ENCODE measurements around the gene HEG1. TPM values are rescaled to one million over a fixed set of nuclear protein-coding genes. Genes with fewer than 3 reads are reported as not detected.

The HEG1 gene
- total RNA-seq, 1 experiment from 2014 or later = 8.6 TPM

DNA sequence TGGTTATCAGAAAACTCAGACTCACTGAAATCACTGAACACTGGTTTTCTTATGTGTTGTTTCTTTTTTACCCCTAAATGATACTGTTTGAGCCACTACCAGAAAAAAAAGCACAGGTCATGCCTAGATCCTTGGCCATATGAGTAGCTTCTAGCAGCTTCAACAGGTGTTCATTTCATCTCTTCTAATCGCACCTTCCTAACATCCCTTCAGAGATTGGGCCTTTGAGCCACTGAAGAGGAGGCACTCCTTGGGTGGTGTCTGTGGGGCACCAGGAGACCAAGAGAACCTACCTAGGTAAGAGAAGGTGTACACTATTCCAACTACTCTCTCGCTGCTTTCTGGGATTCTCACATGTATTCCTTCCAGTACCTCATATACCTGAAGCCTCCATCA, 2.5 kb downstream of the HEG1 start:
- Mint-ChIP-seq H3K9me3 (ENCODE audit: unreplicated experiment) (no peaks in the 10 kb centered on the region), H3K4me1 (ENCODE audit: insufficient read depth, unreplicated experiment) (peaks cover 38% of the 10 kb centered on the region), H3K27me3 (ENCODE audit: insufficient read depth, unreplicated experiment) (no peaks in the 10 kb centered on the region), H3K27ac (ENCODE audit: low read depth, unreplicated experiment) (no peak overlapping the region), H3K36me3 (ENCODE audit: insufficient read depth, unreplicated experiment) (no peaks in the 10 kb centered on the region), H3K4me3 (ENCODE audit: unreplicated experiment) (no peak overlapping the region)
- intact Hi-C loops (cut with micrococcal nuclease) = loop anchor here (10.0 kb wide), 1 partner anchor 321 kb away; the partner anchor contains the start of gene ZNF148
- no peak for TF ChIP-seq CTCF (IDR thresholded peaks at IDR 0.05; ENCODE audit: unreplicated experiment)
- no TSS peak for BruUV-seq (replicated peaks)
- CTCF ChIA-PET = interaction anchor here (0.6 kb wide), 3 partner anchors 19 to 383 kb away, joined by 3 to 7 read pairs (median 4); no protein-coding TSS in a partner anchor
- DNase-seq (ENCODE audit: unreplicated experiment) = no peak
- POLR2A ChIA-PET = no interaction called here

GRCh38 chr3:125052624-125053303, 3.0 kb downstream of the HEG1 start:
- ChIA-PET POLR2A (interaction anchor here (0.7 kb wide), 1 partner anchor 280 kb away, joined by 3 read pairs; no protein-coding TSS in a partner anchor), CTCF (interaction anchor here (0.6 kb wide), 2 partner anchors 76 to 384 kb away, joined by 3 to 7 read pairs; no protein-coding TSS in a partner anchor)
- no peak overlapping the region for H3K4me3 Mint-ChIP-seq (ENCODE audit: unreplicated experiment)
- no TSS peak for BruUV-seq (replicated peaks)
- no peak for TF ChIP-seq CTCF (IDR thresholded peaks at IDR 0.05; ENCODE audit: unreplicated experiment)
- H3K4me1 Mint-ChIP-seq (ENCODE audit: insufficient read depth, unreplicated experiment) = peaks cover 34% of the 10 kb centered on the region
- intact Hi-C loops (cut with micrococcal nuclease) = loop anchor here (10.0 kb wide), 1 partner anchor 322 kb away; the partner anchor contains the start of gene ZNF148
- H3K36me3 Mint-ChIP-seq (ENCODE audit: insufficient read depth, unreplicated experiment) = no peaks in the 10 kb centered on the region
- H3K27me3 Mint-ChIP-seq (ENCODE audit: insufficient read depth, unreplicated experiment) = no peaks in the 10 kb centered on the region
- no peak overlapping the region for H3K27ac Mint-ChIP-seq (ENCODE audit: low read depth, unreplicated experiment)
- no peak for DNase-seq (ENCODE audit: unreplicated experiment)
- no peaks in the 10 kb centered on the region for H3K9me3 Mint-ChIP-seq (ENCODE audit: unreplicated experiment)

- no TSS peak for BruUV-seq (replicated peaks)
- DNase-seq (ENCODE audit: unreplicated experiment) = no peak
- no peaks in the 10 kb centered on the region for H3K9me3 Mint-ChIP-seq (ENCODE audit: unreplicated experiment)
- H3K4me3 Mint-ChIP-seq (ENCODE audit: unreplicated experiment) = no peak overlapping the region
- intact Hi-C loops (cut with micrococcal nuclease) = loop anchor here (10.0 kb wide), 1 partner anchor 323 kb away; the partner anchor contains the start of gene ZNF148
- ChIA-PET POLR2A (interaction anchor here (0.7 to 1.5 kb wide), 2 partner anchors 10 to 281 kb away, joined by 3 read pairs; no protein-coding TSS in a partner anchor), CTCF (no interaction called here)
- no peaks in the 10 kb centered on the region for H3K27me3 Mint-ChIP-seq (ENCODE audit: insufficient read depth, unreplicated experiment)
- H3K27ac Mint-ChIP-seq (ENCODE audit: low read depth, unreplicated experiment) = no peak overlapping the region
- H3K36me3 Mint-ChIP-seq (ENCODE audit: insufficient read depth, unreplicated experiment) = no peaks in the 10 kb centered on the region
- H3K4me1 Mint-ChIP-seq (ENCODE audit: insufficient read depth, unreplicated experiment) = peaks cover 26% of the 10 kb centered on the region
- no peak for TF ChIP-seq CTCF (IDR thresholded peaks at IDR 0.05; ENCODE audit: unreplicated experiment)
Measured at GRCh38 chr3:125051715-125052581, 3.8 kb downstream of the HEG1 start.

GRCh38 chr3:125051205-125051604, 4.6 kb downstream of the HEG1 start:
- no TSS peak for BruUV-seq (replicated peaks)
- Mint-ChIP-seq H3K27ac (ENCODE audit: low read depth, unreplicated experiment) (no peak overlapping the region), H3K27me3 (ENCODE audit: insufficient read depth, unreplicated experiment) (no peaks in the 10 kb centered on the region), H3K9me3 (ENCODE audit: unreplicated experiment) (no peaks in the 10 kb centered on the region), H3K4me3 (ENCODE audit: unreplicated experiment) (no peak overlapping the region), H3K4me1 (ENCODE audit: insufficient read depth, unreplicated experiment) (peaks cover 23% of the 10 kb centered on the region), H3K36me3 (ENCODE audit: insufficient read depth, unreplicated experiment) (no peaks in the 10 kb centered on the region)
- ChIA-PET CTCF (no interaction called here), POLR2A (interaction anchor here (1.5 kb wide), 1 partner anchor 11 kb away, joined by 3 read pairs; no protein-coding TSS in a partner anchor)
- no peak for TF ChIP-seq CTCF (IDR thresholded peaks at IDR 0.05; ENCODE audit: unreplicated experiment)
- intact Hi-C loops (cut with micrococcal nuclease) = loop anchor here (10.0 kb wide), 1 partner anchor 324 kb away; the partner anchor contains the start of gene ZNF148
- DNase-seq (ENCODE audit: unreplicated experiment) = no peak

All from MCF 10A (cell line).